GM23338 (cell line): ENCODE measurements around the gene ANO10. TPM values are rescaled to one million over a fixed set of nuclear protein-coding genes. Genes with fewer than 3 reads are reported as not detected.

Experiments
- ATAC-seq: fragments of 200-7000 bp; cut with Tn5 transposase; 3 replicates; pipeline ENCODE4 v1.9.1; 2020
- DNase-seq: peaks from one replicate; pipeline ENCODE4 v3.0.0-alpha.2; 2015; ENCODE audit warnings: low spot score
- H2AFZ ChIP-seq: fragments of 200-600 bp; sonication (generic); 2 replicates; pipeline ENCODE4 v1.8.0; 2016; ENCODE audit warnings: antibody characterized with exemption, mild to moderate bottlenecking, moderate library complexity
- H3F3A ChIP-seq: fragments of 200-600 bp; sonication (generic); replicated peaks from 2 replicates; pipeline ENCODE4 v1.8.0; 2017; ENCODE audit warnings: antibody characterized with exemption, mixed run types, low read depth
- H3K27ac ChIP-seq: fragments of 200-600 bp; sonication (generic); 2 replicates; pipeline ENCODE4 v1.6.1; 2016; ENCODE audit warnings: low read depth
- H3K27me3 ChIP-seq: fragments of 200-600 bp; sonication (generic); 2 replicates; pipeline ENCODE4 v1.8.0; 2016; ENCODE audit warnings: mild to moderate bottlenecking, mixed run types, moderate library complexity; ENCODE audit not compliant: insufficient read depth
- H3K36me3 ChIP-seq: fragments of 200-600 bp; sonication (generic); 2 replicates; pipeline ENCODE4 v1.8.0; 2016; ENCODE audit warnings: mild to moderate bottlenecking; ENCODE audit not compliant: insufficient read depth
- H3K4me1 ChIP-seq: fragments of 200-600 bp; sonication (generic); 2 replicates; pipeline ENCODE4 v1.8.0; 2016; ENCODE audit warnings: mild to moderate bottlenecking, moderate library complexity; ENCODE audit not compliant: insufficient read depth
- H3K4me2 ChIP-seq: fragments of 200-600 bp; sonication (generic); 2 replicates; pipeline ENCODE4 v1.7.1; 2017; ENCODE audit warnings: mixed run types
- H3K4me3 ChIP-seq: fragments of 200-600 bp; sonication (generic); 2 replicates; pipeline ENCODE4 v1.6.1; 2016; ENCODE audit warnings: mixed run types
- H3K79me2 ChIP-seq: fragments of 200-600 bp; sonication (generic); replicated peaks from 2 replicates; pipeline ENCODE4 v1.8.0; 2017; ENCODE audit warnings: mild to moderate bottlenecking; ENCODE audit not compliant: insufficient read depth
- H3K9me2 ChIP-seq: fragments of 200-600 bp; sonication (generic); 2 replicates; pipeline ENCODE4 v1.8.0; 2017; ENCODE audit not compliant: insufficient read depth
- H4K20me1 ChIP-seq: fragments of 200-600 bp; sonication (generic); replicated peaks from 2 replicates; pipeline ENCODE4 v1.8.0; 2017; ENCODE audit warnings: mild to moderate bottlenecking; ENCODE audit not compliant: insufficient read depth
- H3K27ac Mint-ChIP-seq: 2 replicates; pipeline ENCODE4 v1.8.0; 2020; ENCODE audit warnings: inconsistent platforms, mild to moderate bottlenecking, moderate library complexity, mixed read lengths
- H3K27me3 Mint-ChIP-seq: 3 replicates; pipeline ENCODE4 v1.8.0; 2022; ENCODE audit warnings: low read depth, mild to moderate bottlenecking, moderate library complexity, mixed read lengths, inconsistent platforms; ENCODE audit not compliant: insufficient read depth, poor library complexity
- H3K36me3 Mint-ChIP-seq: 3 replicates; pipeline ENCODE4 v1.8.0; 2021; ENCODE audit warnings: low read depth, mild to moderate bottlenecking, inconsistent platforms, moderate library complexity, mixed read lengths
- H3K4me1 Mint-ChIP-seq: 3 replicates; pipeline ENCODE4 v1.8.0; 2020; ENCODE audit warnings: mild to moderate bottlenecking, inconsistent platforms, mixed read lengths
- H3K4me3 Mint-ChIP-seq: 3 replicates; pipeline ENCODE4 v1.8.0; 2021; ENCODE audit warnings: moderate library complexity, mild to moderate bottlenecking, inconsistent platforms, mixed read lengths
- H3K9me3 Mint-ChIP-seq: 3 replicates; pipeline ENCODE4 v1.8.0; 2020; ENCODE audit warnings: moderate library complexity, mild to moderate bottlenecking, inconsistent platforms, mixed read lengths
- EZH2phosphoT487 ChIP-seq: fragments of 200-600 bp; sonication (generic); IDR thresholded peaks from one replicate; pipeline ENCODE4 v1.8.1; 2018; ENCODE audit warnings: antibody characterized with exemption; ENCODE audit not compliant: unreplicated experiment
- JUNB ChIP-seq: IDR thresholded peaks from one replicate; pipeline ENCODE4 v1.6.1; 2016; ENCODE audit warnings: antibody characterized with exemption; ENCODE audit not compliant: unreplicated experiment
- NANOG ChIP-seq: IDR thresholded peaks from 2 replicates; pipeline ENCODE4 v1.6.1; 2016; ENCODE audit warnings: antibody characterized with exemption, borderline replicate concordance
- POLR2AphosphoS5 ChIP-seq: IDR thresholded peaks from 2 replicates; pipeline ENCODE4 v1.6.1; 2016; ENCODE audit warnings: antibody characterized with exemption, low read depth
- ZNF114 ChIP-seq: fragments of 250-450 bp; sonication (Bioruptor Pico); IDR thresholded peaks from 2 replicates; pipeline ENCODE4 v1.5.0; 2020; ENCODE audit warnings: mild to moderate bottlenecking, moderate library complexity
- ZNF331 ChIP-seq: fragments of 250-450 bp; sonication (Bioruptor Pico); IDR thresholded peaks from 2 replicates; pipeline ENCODE4 v1.5.0; 2020; ENCODE audit warnings: low read depth, mild to moderate bottlenecking, moderate library complexity
- polyA plus RNA-seq: library from polyadenylated mRNA; unstranded; fragments of >200 nt; fragmentation: Nextera tagmentation; extraction: Ambion mirVana; gene quantifications from 2 replicates; pipeline ENCODE4 v1.2.1, GENCODE V29; 2016
- total RNA-seq: library from RNA; depleted of rRNA; stranded (reverse); fragments of >200 nt; shearing (Covaris generic); gene quantifications from 2 replicates; pipeline ENCODE4 v1.2.3, GENCODE V29; 2014
- TF ChIP-seq, protein P1 (sequence below): IDR thresholded peaks from 2 replicates; pipeline ENCODE4 v1.6.1; 2016; ENCODE audit warnings: antibody characterized with exemption
- TF ChIP-seq, protein P2 (sequence below): IDR thresholded peaks from one replicate; pipeline ENCODE4 v1.6.1; 2018; ENCODE audit warnings: antibody characterized with exemption; ENCODE audit not compliant: unreplicated experiment
- TF ChIP-seq, protein P3 (sequence below): fragments of 250-450 bp; sonication (Bioruptor Pico); IDR thresholded peaks from 2 replicates; pipeline ENCODE4 v1.5.0; 2020; ENCODE audit warnings: mild to moderate bottlenecking, moderate library complexity

Gene ANO10
- total and polyA plus RNA-seq, 2 experiments from 2014 or later: 29.2 to 48.1 TPM

DNA sequence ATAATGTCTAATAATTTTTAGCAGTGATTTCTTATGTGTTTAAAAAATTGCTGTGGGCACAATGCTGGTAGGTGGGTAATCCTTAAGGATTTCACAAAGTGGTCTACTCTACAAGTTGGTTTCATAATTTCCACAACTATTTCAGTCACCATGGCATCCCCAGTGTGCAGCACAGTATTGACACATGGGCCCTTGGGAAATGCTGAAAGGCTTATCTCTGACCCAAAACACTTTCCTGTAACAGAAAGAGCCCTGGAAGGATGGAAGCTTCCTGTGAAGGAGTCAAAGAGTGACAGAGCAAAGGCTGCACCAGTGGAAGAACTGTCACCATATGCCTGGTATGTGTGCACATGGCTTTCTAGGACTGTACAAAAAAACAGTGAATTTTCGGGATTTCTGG is 153.7 kb downstream of the ANO10 start:
- no peak for TF ChIP-seq ZNF114
- TF ChIP-seq NANOG: no peak
- TF ChIP-seq, protein P1, sequence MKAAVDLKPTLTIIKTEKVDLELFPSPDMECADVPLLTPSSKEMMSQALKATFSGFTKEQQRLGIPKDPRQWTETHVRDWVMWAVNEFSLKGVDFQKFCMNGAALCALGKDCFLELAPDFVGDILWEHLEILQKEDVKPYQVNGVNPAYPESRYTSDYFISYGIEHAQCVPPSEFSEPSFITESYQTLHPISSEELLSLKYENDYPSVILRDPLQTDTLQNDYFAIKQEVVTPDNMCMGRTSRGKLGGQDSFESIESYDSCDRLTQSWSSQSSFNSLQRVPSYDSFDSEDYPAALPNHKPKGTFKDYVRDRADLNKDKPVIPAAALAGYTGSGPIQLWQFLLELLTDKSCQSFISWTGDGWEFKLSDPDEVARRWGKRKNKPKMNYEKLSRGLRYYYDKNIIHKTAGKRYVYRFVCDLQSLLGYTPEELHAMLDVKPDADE: no peak
- TF ChIP-seq EZH2phosphoT487: no peak
- TF ChIP-seq, protein P2, sequence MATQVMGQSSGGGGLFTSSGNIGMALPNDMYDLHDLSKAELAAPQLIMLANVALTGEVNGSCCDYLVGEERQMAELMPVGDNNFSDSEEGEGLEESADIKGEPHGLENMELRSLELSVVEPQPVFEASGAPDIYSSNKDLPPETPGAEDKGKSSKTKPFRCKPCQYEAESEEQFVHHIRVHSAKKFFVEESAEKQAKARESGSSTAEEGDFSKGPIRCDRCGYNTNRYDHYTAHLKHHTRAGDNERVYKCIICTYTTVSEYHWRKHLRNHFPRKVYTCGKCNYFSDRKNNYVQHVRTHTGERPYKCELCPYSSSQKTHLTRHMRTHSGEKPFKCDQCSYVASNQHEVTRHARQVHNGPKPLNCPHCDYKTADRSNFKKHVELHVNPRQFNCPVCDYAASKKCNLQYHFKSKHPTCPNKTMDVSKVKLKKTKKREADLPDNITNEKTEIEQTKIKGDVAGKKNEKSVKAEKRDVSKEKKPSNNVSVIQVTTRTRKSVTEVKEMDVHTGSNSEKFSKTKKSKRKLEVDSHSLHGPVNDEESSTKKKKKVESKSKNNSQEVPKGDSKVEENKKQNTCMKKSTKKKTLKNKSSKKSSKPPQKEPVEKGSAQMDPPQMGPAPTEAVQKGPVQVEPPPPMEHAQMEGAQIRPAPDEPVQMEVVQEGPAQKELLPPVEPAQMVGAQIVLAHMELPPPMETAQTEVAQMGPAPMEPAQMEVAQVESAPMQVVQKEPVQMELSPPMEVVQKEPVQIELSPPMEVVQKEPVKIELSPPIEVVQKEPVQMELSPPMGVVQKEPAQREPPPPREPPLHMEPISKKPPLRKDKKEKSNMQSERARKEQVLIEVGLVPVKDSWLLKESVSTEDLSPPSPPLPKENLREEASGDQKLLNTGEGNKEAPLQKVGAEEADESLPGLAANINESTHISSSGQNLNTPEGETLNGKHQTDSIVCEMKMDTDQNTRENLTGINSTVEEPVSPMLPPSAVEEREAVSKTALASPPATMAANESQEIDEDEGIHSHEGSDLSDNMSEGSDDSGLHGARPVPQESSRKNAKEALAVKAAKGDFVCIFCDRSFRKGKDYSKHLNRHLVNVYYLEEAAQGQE: no peak
- H3K27ac Mint-ChIP-seq: no peak overlapping the region
- Histone ChIP-seq H3K27me3 (no peaks in the 10 kb centered on the region), H3K27ac (no peak overlapping the region), H3K4me2 (no peak overlapping the region), H3K4me3 (no peak overlapping the region), H2AFZ (no peak overlapping the region), H3K9me2 (peaks cover 8% of the 10 kb centered on the region; the same call in 1 of the 2 replicates), H3K79me2 (no peaks in the 10 kb centered on the region), H3F3A (no peaks in the 10 kb centered on the region), H3K4me1 (no peaks in the 10 kb centered on the region), H3K36me3 (peaks cover 7% of the 10 kb centered on the region), H4K20me1 (peaks cover 5% of the 10 kb centered on the region)
- peaks cover 14% of the 10 kb centered on the region for H3K9me3 Mint-ChIP-seq
- no peaks in the 10 kb centered on the region for H3K27me3 Mint-ChIP-seq
- H3K4me3 Mint-ChIP-seq: no peak overlapping the region
- H3K36me3 Mint-ChIP-seq: peaks cover 17% of the 10 kb centered on the region
- no peak for DNase-seq
- ATAC-seq: no peak
- H3K4me1 Mint-ChIP-seq: no peaks in the 10 kb centered on the region

DNA sequence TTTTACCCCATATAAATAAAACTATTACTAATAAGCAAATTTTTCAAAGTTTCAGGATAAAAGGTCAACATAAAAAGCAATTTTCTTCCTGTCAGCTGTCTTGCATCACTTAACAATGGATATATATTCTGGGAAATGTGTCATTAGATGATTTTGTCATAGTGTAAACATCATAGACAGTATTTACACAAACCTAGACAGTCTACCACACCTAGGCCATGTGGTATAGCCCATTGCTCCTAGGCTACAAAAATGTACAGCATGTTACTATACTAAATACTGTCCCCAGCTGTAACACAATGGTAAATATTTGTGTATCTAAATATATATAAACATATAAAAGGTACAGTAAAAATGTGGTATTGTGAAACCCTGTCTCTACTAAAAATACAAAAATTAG is 156.7 kb downstream of the ANO10 start:
- H3K4me1 ChIP-seq: peaks cover 5% of the 10 kb centered on the region; the same call in 1 of the 2 replicates
- no peak overlapping the region for H3K27ac Mint-ChIP-seq
- H3K27ac ChIP-seq: no peak overlapping the region
- no peak overlapping the region for H3K4me3 ChIP-seq
- H4K20me1 ChIP-seq: peaks cover 5% of the 10 kb centered on the region
- peaks cover 10% of the 10 kb centered on the region; the same call in 1 of the 2 replicates for H3K9me2 ChIP-seq
- no peaks in the 10 kb centered on the region for H3K27me3 ChIP-seq
- ATAC-seq (no peak), DNase-seq (no peak)
- H3F3A ChIP-seq: no peaks in the 10 kb centered on the region
- peaks cover 44% of the 10 kb centered on the region for H3K36me3 Mint-ChIP-seq
- H3K9me3 Mint-ChIP-seq: peaks cover 35% of the 10 kb centered on the region
- no peak overlapping the region for H2AFZ ChIP-seq
- H3K36me3 ChIP-seq: peaks cover 7% of the 10 kb centered on the region
- no peaks in the 10 kb centered on the region for H3K27me3 Mint-ChIP-seq
- H3K79me2 ChIP-seq: no peaks in the 10 kb centered on the region
- no peak overlapping the region for H3K4me2 ChIP-seq
- peaks cover 6% of the 10 kb centered on the region; the same call in 2 of the 3 replicates for H3K4me1 Mint-ChIP-seq
- H3K4me3 Mint-ChIP-seq: no peak overlapping the region
- TF ChIP-seq ZNF331 (CRISPR knock-in tag) (no peak), POLR2AphosphoS5 (no peak), JUNB (no peak)
- TF ChIP-seq, protein P3, sequence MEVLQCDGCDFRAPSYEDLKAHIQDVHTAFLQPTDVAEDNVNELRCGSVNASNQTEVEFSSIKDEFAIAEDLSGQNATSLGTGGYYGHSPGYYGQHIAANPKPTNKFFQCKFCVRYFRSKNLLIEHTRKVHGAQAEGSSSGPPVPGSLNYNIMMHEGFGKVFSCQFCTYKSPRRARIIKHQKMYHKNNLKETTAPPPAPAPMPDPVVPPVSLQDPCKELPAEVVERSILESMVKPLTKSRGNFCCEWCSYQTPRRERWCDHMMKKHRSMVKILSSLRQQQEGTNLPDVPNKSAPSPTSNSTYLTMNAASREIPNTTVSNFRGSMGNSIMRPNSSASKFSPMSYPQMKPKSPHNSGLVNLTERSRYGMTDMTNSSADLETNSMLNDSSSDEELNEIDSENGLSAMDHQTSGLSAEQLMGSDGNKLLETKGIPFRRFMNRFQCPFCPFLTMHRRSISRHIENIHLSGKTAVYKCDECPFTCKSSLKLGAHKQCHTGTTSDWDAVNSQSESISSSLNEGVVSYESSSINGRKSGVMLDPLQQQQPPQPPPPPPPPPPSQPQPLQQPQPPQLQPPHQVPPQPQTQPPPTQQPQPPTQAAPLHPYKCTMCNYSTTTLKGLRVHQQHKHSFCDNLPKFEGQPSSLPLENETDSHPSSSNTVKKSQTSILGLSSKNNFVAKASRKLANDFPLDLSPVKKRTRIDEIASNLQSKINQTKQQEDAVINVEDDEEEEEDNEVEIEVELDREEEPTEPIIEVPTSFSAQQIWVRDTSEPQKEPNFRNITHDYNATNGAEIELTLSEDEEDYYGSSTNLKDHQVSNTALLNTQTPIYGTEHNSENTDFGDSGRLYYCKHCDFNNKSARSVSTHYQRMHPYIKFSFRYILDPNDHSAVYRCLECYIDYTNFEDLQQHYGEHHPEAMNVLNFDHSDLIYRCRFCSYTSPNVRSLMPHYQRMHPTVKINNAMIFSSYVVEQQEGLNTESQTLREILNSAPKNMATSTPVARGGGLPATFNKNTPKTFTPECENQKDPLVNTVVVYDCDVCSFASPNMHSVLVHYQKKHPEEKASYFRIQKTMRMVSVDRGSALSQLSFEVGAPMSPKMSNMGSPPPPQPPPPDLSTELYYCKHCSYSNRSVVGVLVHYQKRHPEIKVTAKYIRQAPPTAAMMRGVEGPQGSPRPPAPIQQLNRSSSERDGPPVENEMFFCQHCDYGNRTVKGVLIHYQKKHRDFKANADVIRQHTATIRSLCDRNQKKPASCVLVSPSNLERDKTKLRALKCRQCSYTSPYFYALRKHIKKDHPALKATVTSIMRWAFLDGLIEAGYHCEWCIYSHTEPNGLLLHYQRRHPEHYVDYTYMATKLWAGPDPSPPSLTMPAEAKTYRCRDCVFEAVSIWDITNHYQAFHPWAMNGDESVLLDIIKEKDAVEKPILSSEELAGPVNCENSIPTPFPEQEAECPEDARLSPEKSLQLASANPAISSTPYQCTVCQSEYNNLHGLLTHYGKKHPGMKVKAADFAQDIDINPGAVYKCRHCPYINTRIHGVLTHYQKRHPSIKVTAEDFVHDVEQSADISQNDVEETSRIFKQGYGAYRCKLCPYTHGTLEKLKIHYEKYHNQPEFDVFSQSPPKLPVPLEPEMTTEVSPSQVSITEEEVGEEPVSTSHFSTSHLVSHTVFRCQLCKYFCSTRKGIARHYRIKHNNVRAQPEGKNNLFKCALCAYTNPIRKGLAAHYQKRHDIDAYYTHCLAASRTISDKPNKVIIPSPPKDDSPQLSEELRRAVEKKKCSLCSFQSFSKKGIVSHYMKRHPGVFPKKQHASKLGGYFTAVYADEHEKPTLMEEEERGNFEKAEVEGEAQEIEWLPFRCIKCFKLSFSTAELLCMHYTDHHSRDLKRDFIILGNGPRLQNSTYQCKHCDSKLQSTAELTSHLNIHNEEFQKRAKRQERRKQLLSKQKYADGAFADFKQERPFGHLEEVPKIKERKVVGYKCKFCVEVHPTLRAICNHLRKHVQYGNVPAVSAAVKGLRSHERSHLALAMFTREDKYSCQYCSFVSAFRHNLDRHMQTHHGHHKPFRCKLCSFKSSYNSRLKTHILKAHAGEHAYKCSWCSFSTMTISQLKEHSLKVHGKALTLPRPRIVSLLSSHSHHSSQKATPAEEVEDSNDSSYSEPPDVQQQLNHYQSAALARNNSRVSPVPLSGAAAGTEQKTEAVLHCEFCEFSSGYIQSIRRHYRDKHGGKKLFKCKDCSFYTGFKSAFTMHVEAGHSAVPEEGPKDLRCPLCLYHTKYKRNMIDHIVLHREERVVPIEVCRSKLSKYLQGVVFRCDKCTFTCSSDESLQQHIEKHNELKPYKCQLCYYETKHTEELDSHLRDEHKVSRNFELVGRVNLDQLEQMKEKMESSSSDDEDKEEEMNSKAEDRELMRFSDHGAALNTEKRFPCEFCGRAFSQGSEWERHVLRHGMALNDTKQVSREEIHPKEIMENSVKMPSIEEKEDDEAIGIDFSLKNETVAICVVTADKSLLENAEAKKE (CRISPR knock-in tag): no peak
